Activated CD4-positive, alpha-beta memory T cell treated with anti-CD3 and anti-CD28 coated beads for 36 hours (primary cell): ENCODE results near the gene GPR42. TPM values are rescaled to one million over a fixed set of nuclear protein-coding genes. Genes with fewer than 3 reads are reported as not detected.
"Not testable (repeated sequence)": the region's sequence is repeated elsewhere in the genome, so short reads cannot be mapped to it uniquely, and the experiment has no call there.

Experiments used
- CTCF ChIA-PET: fragments of 350-600 bp; sonication (Branson Sonifier 250); formaldehyde crosslinking; loops from one replicate; lab custom pipeline; 2021; ENCODE audit warnings: antibody characterized with exemption, inconsistent platforms; lab: Charles Lee
- POLR2A ChIA-PET: fragments of 350-600 bp; sonication (Branson Sonifier 250); formaldehyde crosslinking; loops from one replicate; lab custom pipeline; 2021; ENCODE audit warnings: antibody characterized with exemption; lab: Charles Lee
- DNase-seq: peaks from one replicate; pipeline ENCODE4 v3.0.0-alpha.2; 2020
- H3K27ac Mint-ChIP-seq: one replicate; pipeline ENCODE4 v1.8.0; 2021; ENCODE audit warnings: mixed read lengths
- H3K27me3 Mint-ChIP-seq: one replicate; pipeline ENCODE4 v1.8.0; 2021; ENCODE audit warnings: mixed read lengths
- H3K36me3 Mint-ChIP-seq: one replicate; pipeline ENCODE4 v1.8.0; 2021; ENCODE audit warnings: mixed read lengths
- H3K4me1 Mint-ChIP-seq: one replicate; pipeline ENCODE4 v1.8.0; 2021; ENCODE audit warnings: low read depth, mixed read lengths
- H3K4me3 Mint-ChIP-seq: one replicate; pipeline ENCODE4 v1.8.0; 2021; ENCODE audit warnings: mild to moderate bottlenecking, mixed read lengths
- H3K9me3 Mint-ChIP-seq: one replicate; pipeline ENCODE4 v1.8.0; 2021; ENCODE audit warnings: mixed read lengths
- intact Hi-C: fragments of 100-400 bp; cut with micrococcal nuclease; formaldehyde crosslinking; loops from one replicate; pipeline ENCODE4 v1.15.1; 2023
- total RNA-seq, 2 experiments: library from RNA; stranded (reverse); gene quantifications; one replicate each; pipeline ENCODE4 v1.2.3, GENCODE V29; 2021

Gene GPR42
- total RNA-seq, 2 experiments from 2014 or later: 0.17 TPM; not detected in 1

DNA sequence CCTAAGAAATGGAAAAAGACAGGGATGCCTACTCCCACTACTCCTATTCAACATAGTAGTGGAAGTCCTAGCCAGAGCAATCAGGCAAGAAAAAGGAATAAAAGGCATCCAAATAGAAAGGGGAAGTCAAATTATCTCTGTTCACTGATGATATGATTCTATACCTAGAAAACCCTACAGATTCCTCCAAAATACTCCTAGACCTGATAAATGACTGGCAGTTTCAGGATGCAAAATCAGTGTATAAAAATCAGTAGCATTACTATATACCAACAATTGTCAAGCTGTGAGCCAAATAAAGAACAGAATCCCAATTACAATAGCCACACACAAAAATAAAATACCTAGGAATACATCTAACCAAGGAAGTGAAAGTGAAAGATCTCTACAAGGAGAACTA lies 1.3 kb upstream of the GPR42 start:
- intact Hi-C loops: no loop called here
- ChIA-PET CTCF (interaction anchor here (1.0 kb wide), 1 partner anchor 97 kb away, joined by 3 read pairs; no protein-coding TSS in a partner anchor), POLR2A (no interaction called here)
- Mint-ChIP-seq H3K27ac (no peak overlapping the region), H3K4me3 (no peak overlapping the region), H3K27me3 (peaks cover 2% of the 10 kb centered on the region), H3K4me1 (peaks cover 8% of the 10 kb centered on the region), H3K9me3 (peaks cover 3% of the 10 kb centered on the region), H3K36me3 (no peaks in the 10 kb centered on the region)
- DNase-seq: no peak

DNA sequence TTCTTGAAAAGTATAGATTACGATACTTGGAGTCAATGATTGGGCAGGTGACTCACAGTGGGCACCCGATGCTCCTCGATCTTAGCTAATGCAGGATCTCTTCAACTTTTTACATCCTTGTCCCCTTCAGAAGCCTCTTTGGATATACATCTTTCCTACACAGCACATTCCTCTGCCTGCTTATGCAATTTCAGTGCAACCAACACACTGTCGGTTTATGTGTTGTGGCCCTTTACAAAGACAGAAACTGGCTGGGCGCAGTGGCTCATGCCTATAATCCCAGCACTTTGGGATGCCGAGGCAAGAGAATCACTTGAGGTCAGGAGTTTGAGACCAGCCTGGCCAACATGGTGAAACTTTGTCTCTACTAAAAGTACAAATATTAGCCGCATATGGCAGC lies 2.6 kb downstream of the GPR42 start:
- no peak overlapping the region for H3K4me3 Mint-ChIP-seq
- peaks cover 6% of the 10 kb centered on the region for H3K9me3 Mint-ChIP-seq
- POLR2A ChIA-PET: no interaction called here
- H3K36me3 Mint-ChIP-seq: no peaks in the 10 kb centered on the region
- H3K27ac Mint-ChIP-seq: no peak overlapping the region
- intact Hi-C loops: no loop called here
- DNase-seq: no peak
- H3K4me1 Mint-ChIP-seq: peaks cover 17% of the 10 kb centered on the region
- CTCF ChIA-PET: no interaction called here
- H3K27me3 Mint-ChIP-seq: peaks cover 4% of the 10 kb centered on the region

DNA sequence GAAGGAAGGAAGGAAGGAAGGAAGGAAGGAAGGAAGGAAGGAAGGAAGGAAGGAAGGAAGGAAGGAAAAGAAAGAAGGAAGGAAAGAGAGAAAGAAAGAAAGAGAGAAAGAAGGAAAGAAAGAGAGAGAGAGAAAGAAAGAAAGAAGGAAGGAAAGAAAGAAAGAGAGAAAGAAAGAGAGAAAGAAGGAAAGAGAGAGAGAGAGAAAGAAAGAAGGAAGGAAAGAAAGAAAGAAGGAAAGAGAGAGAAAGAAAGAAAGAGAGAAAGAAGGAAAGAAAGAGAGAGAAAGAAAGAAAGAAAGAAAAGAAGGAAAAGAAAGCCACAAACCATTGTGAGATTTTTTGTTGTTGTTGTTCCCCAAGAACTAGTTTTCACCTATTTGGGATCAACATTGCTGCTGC lies 3.2 kb downstream of the GPR42 start:
- H3K27me3 Mint-ChIP-seq, CTCF ChIA-PET, H3K36me3 Mint-ChIP-seq, H3K27ac Mint-ChIP-seq, H3K4me3 Mint-ChIP-seq, H3K9me3 Mint-ChIP-seq, intact Hi-C loops, DNase-seq, POLR2A ChIA-PET: not testable (repeated sequence)
- H3K4me1 Mint-ChIP-seq: peaks cover 17% of the 10 kb centered on the region

DNA sequence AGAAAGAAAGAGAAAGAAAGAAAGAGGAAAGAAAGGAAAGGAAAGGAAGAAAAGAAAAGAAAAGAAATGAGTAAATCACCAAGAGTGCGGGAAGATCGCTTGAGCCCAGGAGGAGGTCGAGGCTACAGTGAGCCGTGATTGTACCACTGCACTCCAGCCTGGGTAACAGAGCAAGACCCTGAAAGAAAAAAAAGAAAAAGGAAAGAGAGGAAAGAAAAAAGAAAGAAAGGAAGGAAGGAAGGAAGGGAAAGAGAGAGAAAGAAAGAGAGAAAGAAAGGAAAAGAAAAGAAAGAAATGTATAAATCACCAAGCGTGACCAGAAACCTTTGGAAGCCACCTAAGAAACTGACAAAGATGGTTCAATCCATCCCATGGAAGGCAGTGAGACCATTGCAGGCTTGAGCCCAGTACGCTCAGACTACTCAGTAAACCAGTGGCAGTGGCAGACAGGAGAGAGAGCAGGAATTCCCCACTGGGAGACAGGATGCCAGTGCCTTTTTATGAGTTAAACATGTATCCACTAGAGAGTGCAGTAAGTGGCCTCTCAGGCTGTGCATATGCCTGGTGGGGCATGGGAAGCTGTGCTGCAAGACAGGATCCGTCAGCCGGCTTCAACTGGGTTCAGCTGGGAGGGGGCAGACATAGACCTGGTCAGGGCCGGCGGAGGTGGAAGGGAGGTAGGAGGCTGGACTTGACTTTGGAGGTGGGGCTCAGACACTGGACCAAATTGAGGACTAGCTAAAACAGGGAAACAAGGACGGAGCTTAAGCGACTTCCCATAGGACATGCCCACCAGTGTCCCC lies 4.8 kb downstream of the GPR42 start:
- peaks cover 4% of the 10 kb centered on the region for H3K9me3 Mint-ChIP-seq
- no peak overlapping the region for H3K4me3 Mint-ChIP-seq
- peaks cover 14% of the 10 kb centered on the region for H3K4me1 Mint-ChIP-seq
- ChIA-PET POLR2A (no interaction called here), CTCF (interaction anchor here (0.5 to 1.7 kb wide), 3 partner anchors 22 to 26 kb away, joined by 3 to 6 read pairs (median 3); no protein-coding TSS in a partner anchor)
- peaks cover 6% of the 10 kb centered on the region for H3K27me3 Mint-ChIP-seq
- no peak overlapping the region for H3K27ac Mint-ChIP-seq
- intact Hi-C loops: no loop called here
- no peak for DNase-seq
- no peaks in the 10 kb centered on the region for H3K36me3 Mint-ChIP-seq

DNA sequence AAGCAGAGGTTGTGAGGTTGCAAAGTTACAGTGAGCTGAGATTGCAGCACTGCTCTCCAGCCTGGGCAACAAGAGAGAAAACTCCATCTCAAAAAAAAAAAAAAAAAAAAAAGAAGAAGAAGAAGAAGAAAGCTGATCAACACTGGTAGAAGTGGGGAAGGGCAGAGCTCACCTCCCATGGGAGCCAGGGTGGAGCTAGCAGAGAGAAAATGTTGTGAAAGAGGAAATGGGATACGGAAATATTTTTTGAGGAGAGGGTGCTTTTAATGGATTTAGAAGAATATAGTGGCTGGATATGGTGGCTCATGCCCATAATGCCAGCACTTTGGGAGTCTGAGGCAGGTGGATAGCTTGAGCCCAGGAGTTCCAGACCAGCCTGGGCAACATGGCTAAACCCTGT lies 6.8 kb downstream of the GPR42 start:
- intact Hi-C loops: no loop called here
- H3K27ac Mint-ChIP-seq: no peak overlapping the region
- peaks cover 14% of the 10 kb centered on the region for H3K4me1 Mint-ChIP-seq
- ChIA-PET CTCF (interaction anchor here (1.7 kb wide), 1 partner anchor 118 kb away, joined by 4 read pairs; no protein-coding TSS in a partner anchor), POLR2A (no interaction called here)
- no peak for DNase-seq
- H3K36me3 Mint-ChIP-seq: no peaks in the 10 kb centered on the region
- peaks cover 4% of the 10 kb centered on the region for H3K9me3 Mint-ChIP-seq
- H3K27me3 Mint-ChIP-seq: peaks cover 13% of the 10 kb centered on the region
- H3K4me3 Mint-ChIP-seq: no peak overlapping the region

DNA sequence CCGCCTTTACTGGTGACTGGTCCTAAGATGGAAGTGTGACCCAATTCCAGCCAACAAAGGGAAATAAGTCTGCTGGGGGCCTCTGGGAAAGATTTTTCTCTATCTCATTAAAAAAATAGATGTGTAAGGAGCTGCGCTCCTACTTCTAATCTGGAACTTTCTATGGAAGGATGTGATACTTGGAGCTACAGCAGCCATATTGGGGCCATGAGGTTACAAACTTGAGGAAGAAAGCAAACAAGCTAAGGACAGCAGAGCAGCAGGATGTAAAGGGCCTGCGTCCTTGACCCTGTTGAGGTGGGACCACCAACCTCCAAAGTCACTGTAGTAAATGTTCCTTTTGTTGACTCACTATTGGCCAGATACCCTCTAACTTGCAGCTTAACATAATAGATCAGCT lies 7.5 kb downstream of the GPR42 start:
- H3K4me1 Mint-ChIP-seq: peaks cover 14% of the 10 kb centered on the region
- H3K27ac Mint-ChIP-seq: no peak overlapping the region
- intact Hi-C loops: no loop called here
- peaks cover 4% of the 10 kb centered on the region for H3K9me3 Mint-ChIP-seq
- ChIA-PET POLR2A (no interaction called here), CTCF (interaction anchor here (0.5 to 1.7 kb wide), 3 partner anchors 117 to 422 kb away, joined by 3 to 4 read pairs (median 3); no protein-coding TSS in a partner anchor)
- peaks cover 16% of the 10 kb centered on the region for H3K27me3 Mint-ChIP-seq
- H3K4me3 Mint-ChIP-seq: no peak overlapping the region
- H3K36me3 Mint-ChIP-seq: no peaks in the 10 kb centered on the region
- no peak for DNase-seq

DNA sequence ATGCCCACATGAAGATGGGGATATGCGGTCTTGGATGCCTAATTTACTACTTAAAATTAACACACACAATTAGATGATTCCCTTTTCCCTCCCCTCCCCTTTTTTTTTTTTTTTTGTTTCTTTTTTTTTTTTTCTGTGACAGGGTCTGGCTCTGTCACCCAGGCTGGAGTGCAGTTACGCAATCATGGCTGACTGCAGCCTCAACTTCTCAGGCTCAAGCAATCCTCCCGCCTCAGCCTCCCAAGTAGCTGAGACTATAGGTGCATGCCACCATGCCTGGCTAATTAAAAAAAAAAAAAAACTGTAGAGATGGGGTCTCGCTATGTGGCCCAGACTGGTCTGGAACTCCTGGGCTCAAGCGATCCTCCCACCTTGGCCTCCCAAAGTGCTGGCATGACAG lies 8.7 kb downstream of the GPR42 start:
- peaks cover 16% of the 10 kb centered on the region for H3K27me3 Mint-ChIP-seq
- POLR2A ChIA-PET: not testable (repeated sequence)

DNA sequence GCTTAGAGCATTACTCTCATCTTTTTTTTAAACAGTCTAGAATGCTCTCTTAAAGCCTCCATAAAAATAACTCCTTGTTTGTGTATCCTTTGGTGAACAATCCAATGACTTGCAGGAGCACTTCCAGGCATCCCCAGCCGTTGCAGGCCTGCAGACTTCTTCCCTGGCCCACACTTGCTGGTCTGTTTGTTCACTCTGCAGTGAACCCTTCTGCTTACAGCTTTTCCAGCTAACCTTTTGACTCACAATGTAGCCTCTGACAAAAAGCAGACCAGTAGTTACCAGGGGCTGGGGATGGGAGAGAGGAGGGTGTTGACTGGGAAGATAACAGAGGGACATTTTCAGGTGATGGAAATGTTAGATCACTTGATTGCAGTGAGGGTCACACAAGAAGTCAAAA lies 9.1 kb downstream of the GPR42 start:
- POLR2A ChIA-PET: no interaction called here
- intact Hi-C loops: no loop called here
- Mint-ChIP-seq H3K27me3 (peaks cover 18% of the 10 kb centered on the region), H3K9me3 (peaks cover 6% of the 10 kb centered on the region), H3K4me3 (no peak overlapping the region), H3K27ac (no peak overlapping the region), H3K4me1 (peaks cover 8% of the 10 kb centered on the region), H3K36me3 (peaks cover 2% of the 10 kb centered on the region)
- CTCF ChIA-PET: interaction anchor here (1.4 kb wide), 1 partner anchor 115 kb away, joined by 4 read pairs; no protein-coding TSS in a partner anchor
- no peak for DNase-seq

More for the DNA sequence above, 8.7 kb downstream of the GPR42 start:
- H3K36me3 Mint-ChIP-seq, intact Hi-C loops, H3K27ac Mint-ChIP-seq, H3K9me3 Mint-ChIP-seq, H3K4me3 Mint-ChIP-seq, CTCF ChIA-PET, DNase-seq: not testable (repeated sequence)
- peaks cover 12% of the 10 kb centered on the region for H3K4me1 Mint-ChIP-seq

DNA sequence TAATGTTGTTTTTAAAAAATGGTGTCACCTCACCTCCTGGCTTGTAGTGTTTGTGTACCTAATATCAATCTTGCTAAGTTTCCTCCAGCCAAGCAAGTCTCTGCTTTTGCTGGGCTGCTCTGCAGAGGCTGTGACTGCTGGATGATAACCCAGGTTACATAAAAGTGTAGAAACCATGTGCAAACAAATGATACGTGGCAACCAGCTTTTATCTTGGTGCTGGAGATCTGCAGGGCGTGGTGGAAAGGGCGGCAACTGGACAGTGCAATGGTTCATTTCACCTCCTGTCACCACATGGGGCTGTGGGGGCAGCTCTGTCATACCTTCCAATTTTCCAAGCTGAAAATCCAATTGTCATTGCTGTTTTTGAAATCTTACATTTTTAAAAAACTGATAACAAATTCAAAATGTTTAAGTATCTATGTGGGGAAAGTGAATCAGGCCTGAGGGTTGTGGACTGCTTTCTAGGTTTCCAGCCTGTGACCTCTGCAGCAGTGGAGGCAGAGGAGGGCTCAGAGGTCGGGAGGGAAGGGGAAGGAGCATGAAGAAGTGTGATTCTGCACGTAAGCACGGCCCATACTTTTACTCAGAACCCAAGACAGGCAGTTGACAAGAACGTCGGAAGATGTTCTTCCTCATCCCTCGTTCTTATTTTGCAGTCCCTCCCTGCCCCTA lies 9.7 kb downstream of the GPR42 start:
- Mint-ChIP-seq H3K4me1 (peaks cover 5% of the 10 kb centered on the region), H3K9me3 (peaks cover 6% of the 10 kb centered on the region), H3K4me3 (no peak overlapping the region), H3K27me3 (peaks cover 18% of the 10 kb centered on the region), H3K27ac (no peak overlapping the region), H3K36me3 (peaks cover 2% of the 10 kb centered on the region)
- CTCF ChIA-PET: interaction anchor here (1.4 kb wide), 1 partner anchor 114 kb away, joined by 4 read pairs; no protein-coding TSS in a partner anchor
- POLR2A ChIA-PET: no interaction called here
- no peak for DNase-seq
- intact Hi-C loops: no loop called here

DNA sequence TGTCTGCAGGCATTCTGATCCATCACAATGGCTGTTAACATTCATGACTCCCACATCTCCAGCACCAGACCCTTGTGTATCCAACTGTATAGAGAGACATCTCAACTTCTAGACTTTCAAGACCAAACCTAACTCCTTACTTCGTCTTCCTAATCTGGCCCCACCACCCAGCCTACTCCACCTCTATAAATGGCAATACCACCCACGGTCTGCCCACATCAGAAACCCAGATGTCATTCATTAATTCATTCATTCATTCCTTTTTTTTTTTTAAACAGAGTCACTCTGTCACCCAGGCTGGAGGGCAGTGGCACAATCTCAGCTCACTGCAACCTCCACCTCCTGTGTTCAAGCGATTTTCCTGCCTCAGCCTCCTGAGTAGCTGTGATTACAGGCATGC lies 10.4 kb downstream of the GPR42 start:
- ChIA-PET POLR2A (no interaction called here), CTCF (interaction anchor here (1.4 kb wide), 1 partner anchor 114 kb away, joined by 4 read pairs; no protein-coding TSS in a partner anchor)
- peaks cover 9% of the 10 kb centered on the region for H3K9me3 Mint-ChIP-seq
- intact Hi-C loops: no loop called here
- no peak overlapping the region for H3K27ac Mint-ChIP-seq
- H3K4me3 Mint-ChIP-seq: no peak overlapping the region
- no peak for DNase-seq
- H3K36me3 Mint-ChIP-seq: peaks cover 2% of the 10 kb centered on the region
- H3K27me3 Mint-ChIP-seq: peaks cover 18% of the 10 kb centered on the region
- H3K4me1 Mint-ChIP-seq: peaks cover 5% of the 10 kb centered on the region

DNA sequence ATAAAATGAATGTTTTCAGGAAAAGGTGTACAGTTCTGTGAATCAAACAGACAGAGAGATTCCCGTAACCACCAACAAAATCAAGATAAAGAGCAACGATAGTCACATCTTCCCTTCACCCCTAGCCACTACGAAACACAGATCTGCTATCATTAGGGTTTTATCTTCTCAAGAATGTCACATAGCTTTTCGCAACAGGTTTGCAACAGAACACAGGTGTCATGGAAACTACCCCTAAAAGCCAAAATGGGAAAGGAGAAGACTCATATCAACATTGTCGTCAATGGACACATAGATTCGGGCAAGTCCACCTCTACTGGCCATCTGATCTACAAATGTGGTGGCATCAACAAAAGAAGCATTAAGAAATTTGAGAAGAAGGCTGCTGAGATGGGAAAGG lies 11.1 kb downstream of the GPR42 start:
- ChIA-PET POLR2A (no interaction called here), CTCF (no interaction called here)
- DNase-seq: no peak
- Mint-ChIP-seq H3K36me3 (peaks cover 4% of the 10 kb centered on the region), H3K4me1 (peaks cover 3% of the 10 kb centered on the region), H3K4me3 (no peak overlapping the region), H3K9me3 (peaks cover 12% of the 10 kb centered on the region), H3K27me3 (peaks cover 17% of the 10 kb centered on the region), H3K27ac (no peak overlapping the region)
- intact Hi-C loops: no loop called here

DNA sequence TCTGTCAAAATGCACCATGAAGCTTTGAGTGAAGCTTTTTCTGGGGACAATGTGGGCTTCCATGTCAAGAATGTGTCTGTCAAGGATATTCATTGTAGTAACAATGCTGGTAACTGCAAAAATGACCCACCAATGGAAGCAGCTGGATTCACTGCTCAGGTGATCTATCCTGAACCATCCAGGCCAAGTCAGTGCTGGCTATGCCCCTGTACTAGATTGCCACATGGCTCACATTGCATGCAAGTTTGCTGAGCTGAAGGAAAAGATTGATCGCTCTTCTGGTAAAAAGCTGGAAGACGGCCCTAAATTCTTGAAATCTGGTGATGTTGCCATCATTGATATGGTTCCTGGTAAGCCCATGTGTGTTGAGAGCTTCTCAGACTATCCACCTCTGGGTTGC lies 12.7 kb downstream of the GPR42 start:
- Mint-ChIP-seq H3K36me3 (peaks cover 4% of the 10 kb centered on the region), H3K9me3 (peaks cover 8% of the 10 kb centered on the region), H3K27me3 (peaks cover 14% of the 10 kb centered on the region), H3K27ac (no peak overlapping the region), H3K4me1 (no peaks in the 10 kb centered on the region), H3K4me3 (no peak overlapping the region)
- intact Hi-C loops: no loop called here
- ChIA-PET POLR2A (no interaction called here), CTCF (interaction anchor here (1.0 kb wide), 1 partner anchor 31 kb away, joined by 3 read pairs; no protein-coding TSS in a partner anchor)
- DNase-seq: no peak
